HG03432 (cell line): ENCODE results near the gene NAB2.
A peak's percentile ranks its signal among the peaks of the same experiment; 100 is the strongest.
"Not testable (repeated sequence)": the region's sequence is repeated elsewhere in the genome, so short reads cannot be mapped to it uniquely, and the experiment has no call there.

Source experiments
- ATAC-seq: cut with Tn5 transposase; IDR thresholded peaks from one replicate; pipeline ENCODE4 v1.9.1; 2021; ENCODE audit warnings: mild to moderate bottlenecking, moderate library complexity; ENCODE audit not compliant: unreplicated experiment

Gene NAB2

GRCh38 chr12:57088354-57089270 is at the start of gene NAB2:
NAB2 (plus strand) TSS chr12:57089114; CDS start chr12:57089272, 158 bp downstream.
- peak; percentile 61 for ATAC-seq

GRCh38 chr12:57040211-57040610 is 48.7 kb upstream of the NAB2 start:
- no peak for ATAC-seq

- ATAC-seq: no peak
Measured at GRCh38 chr12:57040750-57041149, 48.2 kb upstream of the NAB2 start.

GRCh38 chr12:57042695-57043094 is 46.2 kb upstream of the NAB2 start:
- no peak for ATAC-seq

- ATAC-seq: no peak
Measured at GRCh38 chr12:57044468-57044867, 44.4 kb upstream of the NAB2 start.

- no peak for ATAC-seq
Measured at GRCh38 chr12:57044889-57045288, 44.0 kb upstream of the NAB2 start.

- no peak for ATAC-seq
Measured at GRCh38 chr12:57046086-57046791, 42.7 kb upstream of the NAB2 start.

GRCh38 chr12:57046947-57047890 is 41.7 kb upstream of the NAB2 start:
- no peak for ATAC-seq

- no peak for ATAC-seq
Measured at GRCh38 chr12:57047981-57048380, 40.9 kb upstream of the NAB2 start.

- ATAC-seq: no peak
Measured at GRCh38 chr12:57048423-57049118, 40.3 kb upstream of the NAB2 start.

- ATAC-seq: no peak
Measured at GRCh38 chr12:57049119-57049446, 39.8 kb upstream of the NAB2 start.

GRCh38 chr12:57049890-57050289 is 39.0 kb upstream of the NAB2 start, which contains the start of gene MYO1A:
MYO1A (minus strand) TSS chr12:57050129; CDS start chr12:57048323, 1,806 bp downstream.
- ATAC-seq: no peak

GRCh38 chr12:57051011-57051410 is 37.9 kb upstream of the NAB2 start:
- ATAC-seq: no peak

GRCh38 chr12:57053146-57053545 is 35.8 kb upstream of the NAB2 start:
- ATAC-seq: not testable (repeated sequence)

- not testable (repeated sequence) for ATAC-seq
Measured at GRCh38 chr12:57053901-57054300, 35.0 kb upstream of the NAB2 start.

- no peak for ATAC-seq
Measured at GRCh38 chr12:57055824-57056223, 33.1 kb upstream of the NAB2 start.

GRCh38 chr12:57057067-57057751 is 31.7 kb upstream of the NAB2 start:
- ATAC-seq: no peak

GRCh38 chr12:57058454-57058853 is 30.5 kb upstream of the NAB2 start:
- ATAC-seq: no peak

GRCh38 chr12:57063991-57064685 is 24.8 kb upstream of the NAB2 start:
- peak; percentile 84 for ATAC-seq
